Neural progenitor cell (in vitro differentiated cells): ENCODE measurements around the gene CHD5. TPM values are rescaled to one million over a fixed set of nuclear protein-coding genes. Genes with fewer than 3 reads are reported as not detected.

Experiments used
- DNase-seq: peaks from one replicate; pipeline ENCODE4 v3.0.0-alpha.2; 2016; ENCODE audit warnings: low spot score
- H2AFZ ChIP-seq: fragments of 200-600 bp; sonication (generic); replicated peaks from 2 replicates; pipeline ENCODE4 v1.6.1; 2016; ENCODE audit warnings: antibody characterized with exemption
- H3F3A ChIP-seq: fragments of 200-600 bp; sonication (generic); 2 replicates; pipeline ENCODE4 v1.6.1; 2016; ENCODE audit warnings: antibody characterized with exemption, low read depth
- H3K27ac ChIP-seq: fragments of 200-600 bp; sonication (generic); 2 replicates; pipeline ENCODE4 v1.5.1; 2016; ENCODE audit warnings: mild to moderate bottlenecking
- H3K27me3 ChIP-seq: fragments of 200-600 bp; sonication (generic); 2 replicates; pipeline ENCODE4 v1.6.1; 2016; ENCODE audit warnings: mild to moderate bottlenecking, moderate library complexity
- H3K36me3 ChIP-seq: fragments of 200-600 bp; sonication (generic); 2 replicates; pipeline ENCODE4 v1.5.1; 2016
- H3K4me1 ChIP-seq: fragments of 200-600 bp; sonication (generic); 2 replicates; pipeline ENCODE4 v1.6.1; 2016; ENCODE audit warnings: mixed run types
- H3K4me2 ChIP-seq: fragments of 200-600 bp; sonication (generic); 2 replicates; pipeline ENCODE4 v1.6.1; 2016
- H3K4me3 ChIP-seq: fragments of 200-600 bp; sonication (generic); 2 replicates; pipeline ENCODE4 v1.5.1; 2016
- H3K79me2 ChIP-seq: fragments of 200-600 bp; sonication (generic); 2 replicates; pipeline ENCODE4 v1.6.1; 2016; ENCODE audit warnings: low read depth
- H3K9ac ChIP-seq: fragments of 200-600 bp; sonication (generic); 2 replicates; pipeline ENCODE4 v1.6.1; 2016
- H3K9me3 ChIP-seq: fragments of 200-600 bp; sonication (generic); 2 replicates; pipeline ENCODE4 v1.5.1; 2016; ENCODE audit warnings: low read depth
- H4K20me1 ChIP-seq: fragments of 200-600 bp; sonication (generic); 2 replicates; pipeline ENCODE4 v1.6.1; 2016; ENCODE audit warnings: low read depth
- H3K27ac Mint-ChIP-seq: 3 replicates; pipeline ENCODE4 v1.8.0; 2021; ENCODE audit warnings: mixed read lengths
- H3K27me3 Mint-ChIP-seq: 2 replicates; pipeline ENCODE4 v1.8.0; 2022; ENCODE audit warnings: low read depth, mild to moderate bottlenecking, inconsistent platforms, moderate library complexity, mixed read lengths; ENCODE audit not compliant: insufficient read depth
- H3K36me3 Mint-ChIP-seq: 3 replicates; pipeline ENCODE4 v1.8.0; 2021; ENCODE audit warnings: mixed read lengths
- H3K4me1 Mint-ChIP-seq: 3 replicates; pipeline ENCODE4 v1.8.0; 2021; ENCODE audit warnings: mixed read lengths
- H3K4me3 Mint-ChIP-seq: 3 replicates; pipeline ENCODE4 v1.8.0; 2021; ENCODE audit warnings: mild to moderate bottlenecking, moderate library complexity, mixed read lengths
- H3K9me3 Mint-ChIP-seq: 3 replicates; pipeline ENCODE4 v1.8.0; 2020; ENCODE audit warnings: mixed read lengths
- CTCF ChIP-seq: fragments of 200-600 bp; sonication (generic); IDR thresholded peaks from 2 replicates; pipeline ENCODE4 v1.5.1; 2017; ENCODE audit warnings: antibody characterized with exemption, mild to moderate bottlenecking
- EZH2 ChIP-seq: fragments of 200-600 bp; sonication (generic); IDR thresholded peaks from 2 replicates; pipeline ENCODE4 v1.6.1; 2017; ENCODE audit warnings: antibody characterized with exemption, mild to moderate bottlenecking, moderate library complexity
- EZH2phosphoT487 ChIP-seq: fragments of 200-600 bp; sonication (generic); IDR thresholded peaks from 2 replicates; pipeline ENCODE4 v1.6.1; 2017; ENCODE audit warnings: antibody characterized with exemption
- total RNA-seq: library from RNA; depleted of rRNA; stranded (reverse); fragments of >200 nt; gene quantifications from 2 replicates; pipeline ENCODE4 v1.2.3, GENCODE V29; 2015; ENCODE audit warnings: low replicate concordance

CHD5 gene
- total RNA-seq, 1 donor from 2014 or later: 0.17 TPM

GRCh38 chr1:6167391-6168303 lies 12.5 kb downstream of the CHD5 start:
- peaks cover 3% of the 10 kb centered on the region for H4K20me1 ChIP-seq
- H2AFZ ChIP-seq: no peak overlapping the region
- Mint-ChIP-seq H3K27me3 (peaks cover 15% of the 10 kb centered on the region), H3K36me3 (no peaks in the 10 kb centered on the region), H3K27ac (no peak overlapping the region), H3K4me3 (no peak overlapping the region), H3K9me3 (no peaks in the 10 kb centered on the region), H3K4me1 (no peaks in the 10 kb centered on the region)
- no peaks in the 10 kb centered on the region for H3K27me3 ChIP-seq
- DNase-seq: no peak
- no peak overlapping the region for H3K27ac ChIP-seq
- H3K4me2 ChIP-seq: no peak overlapping the region
- no peaks in the 10 kb centered on the region for H3K9me3 ChIP-seq
- no peaks in the 10 kb centered on the region for H3K36me3 ChIP-seq
- H3K79me2 ChIP-seq: no peaks in the 10 kb centered on the region
- no peak overlapping the region for H3K4me3 ChIP-seq
- H3K9ac ChIP-seq: no peak overlapping the region
- no peaks in the 10 kb centered on the region for H3K4me1 ChIP-seq
- H3F3A ChIP-seq: no peaks in the 10 kb centered on the region
- TF ChIP-seq CTCF (no peak), EZH2 (no peak), EZH2phosphoT487 (no peak)

- no peak for DNase-seq
- Mint-ChIP-seq H3K9me3 (no peaks in the 10 kb centered on the region), H3K27ac (no peak overlapping the region), H3K4me1 (no peaks in the 10 kb centered on the region), H3K4me3 (no peak overlapping the region), H3K27me3 (peaks cover 16% of the 10 kb centered on the region), H3K36me3 (no peaks in the 10 kb centered on the region)
- peaks cover 11% of the 10 kb centered on the region for H4K20me1 ChIP-seq
- H3K9ac ChIP-seq: no peak overlapping the region
- H3K4me2 ChIP-seq: no peak overlapping the region
- no peak overlapping the region for H3K4me3 ChIP-seq
- no peaks in the 10 kb centered on the region for H3K9me3 ChIP-seq
- H3F3A ChIP-seq: no peaks in the 10 kb centered on the region
- H2AFZ ChIP-seq: no peak overlapping the region
- TF ChIP-seq CTCF (no peak), EZH2 (no peak), EZH2phosphoT487 (no peak)
- no peak overlapping the region for H3K27ac ChIP-seq
- H3K27me3 ChIP-seq: no peaks in the 10 kb centered on the region
- no peaks in the 10 kb centered on the region for H3K4me1 ChIP-seq
- no peaks in the 10 kb centered on the region for H3K79me2 ChIP-seq
- no peaks in the 10 kb centered on the region for H3K36me3 ChIP-seq
Measured at GRCh38 chr1:6166655-6167390, 13.3 kb downstream of the CHD5 start.

- H3K36me3 Mint-ChIP-seq: no peaks in the 10 kb centered on the region
- H3K9me3 Mint-ChIP-seq: no peaks in the 10 kb centered on the region
- Histone ChIP-seq H4K20me1 (peaks cover 17% of the 10 kb centered on the region), H2AFZ (no peak overlapping the region), H3F3A (no peaks in the 10 kb centered on the region), H3K27me3 (no peaks in the 10 kb centered on the region), H3K4me2 (no peak overlapping the region), H3K4me3 (no peak overlapping the region), H3K4me1 (no peaks in the 10 kb centered on the region), H3K79me2 (no peaks in the 10 kb centered on the region), H3K9ac (no peak overlapping the region), H3K9me3 (no peaks in the 10 kb centered on the region), H3K27ac (no peak overlapping the region), H3K36me3 (no peaks in the 10 kb centered on the region)
- H3K4me3 Mint-ChIP-seq: no peak overlapping the region
- no peak for TF ChIP-seq EZH2
- no peak for TF ChIP-seq EZH2phosphoT487
- TF ChIP-seq CTCF: no peak
- H3K27ac Mint-ChIP-seq: no peak overlapping the region
- peaks cover 19% of the 10 kb centered on the region for H3K27me3 Mint-ChIP-seq
- no peaks in the 10 kb centered on the region for H3K4me1 Mint-ChIP-seq
- no peak for DNase-seq
Measured at GRCh38 chr1:6166221-6166620, 13.9 kb downstream of the CHD5 start.
